Trophoblast cell (in vitro differentiated cells and primary cell): ENCODE data around the gene TBC1D22A.

Experiments used
- DNase-seq, 2 donors: peaks; one replicate each; pipeline ENCODE4 v3.0.0-alpha.2; 2016
- H2AFZ ChIP-seq: 2 replicates; pipeline ENCODE4 v1.6.1; 2013; ENCODE audit warnings: low read length, moderate library complexity, mild to moderate bottlenecking; ENCODE audit not compliant: insufficient read depth, poor library complexity
- H2AK5ac ChIP-seq: 2 replicates; pipeline ENCODE4 v1.6.1; 2013; ENCODE audit warnings: mild to moderate bottlenecking, low read length
- H2BK120ac ChIP-seq: 2 replicates; pipeline ENCODE4 v1.6.1; 2013; ENCODE audit warnings: low read length, mild to moderate bottlenecking, moderate library complexity; ENCODE audit not compliant: insufficient read depth, poor library complexity
- H2BK12ac ChIP-seq: 2 replicates; pipeline ENCODE4 v1.6.1; 2013; ENCODE audit warnings: mild to moderate bottlenecking, low read length, moderate library complexity
- H2BK5ac ChIP-seq: 2 replicates; pipeline ENCODE4 v1.6.1; 2013; ENCODE audit warnings: low read length, low read depth, moderate library complexity, mild to moderate bottlenecking; ENCODE audit not compliant: poor library complexity
- H3K14ac ChIP-seq: 2 replicates; pipeline ENCODE4 v1.6.1; 2013; ENCODE audit warnings: mild to moderate bottlenecking, low read length
- H3K18ac ChIP-seq: 2 replicates; pipeline ENCODE4 v1.6.1; 2013; ENCODE audit warnings: mild to moderate bottlenecking, low read length
- H3K23ac ChIP-seq: 2 replicates; pipeline ENCODE4 v1.6.1; 2013; ENCODE audit warnings: low read length
- H3K27ac ChIP-seq: 2 replicates; pipeline ENCODE4 v1.5.1; 2013; ENCODE audit warnings: low read depth, mild to moderate bottlenecking, inconsistent platforms, low read length, moderate library complexity
- H3K27me3 ChIP-seq: 2 replicates; pipeline ENCODE4 v1.6.1; 2013; ENCODE audit warnings: inconsistent platforms, mild to moderate bottlenecking, low read length, moderate library complexity; ENCODE audit not compliant: insufficient read depth
- H3K36me3 ChIP-seq, 2 experiments: 1 replicate in 1 of 2; 2 replicates in 1 of 2; pipeline ENCODE4 v1.6.1; 2013; ENCODE audit warnings: low read length in 2 of 2, mild to moderate bottlenecking in 2 of 2, moderate library complexity in 1 of 2; ENCODE audit not compliant: insufficient read depth in 2 of 2, control insufficient read depth in 1 of 2
- H3K4ac ChIP-seq: 2 replicates; pipeline ENCODE4 v1.6.1; 2013; ENCODE audit warnings: low read depth, mild to moderate bottlenecking, low read length, moderate library complexity
- H3K4me1 ChIP-seq, 2 experiments: 1 replicate in 1 of 2; 2 replicates in 1 of 2; pipeline ENCODE4 v1.6.1; 2013; ENCODE audit warnings: low read length in 2 of 2, mild to moderate bottlenecking in 2 of 2, moderate library complexity in 1 of 2; ENCODE audit not compliant: insufficient read depth in 2 of 2, control insufficient read depth in 1 of 2
- H3K4me2 ChIP-seq: 2 replicates; pipeline ENCODE4 v1.6.1; 2013; ENCODE audit warnings: inconsistent platforms, mild to moderate bottlenecking, low read length, moderate library complexity
- H3K4me3 ChIP-seq: 2 replicates; pipeline ENCODE4 v1.5.1; 2013; ENCODE audit warnings: mild to moderate bottlenecking, low read depth, low read length, inconsistent platforms
- H3K79me1 ChIP-seq: one replicate; pipeline ENCODE4 v1.6.1; 2013; ENCODE audit warnings: low read length
- H3K79me2 ChIP-seq: 2 replicates; pipeline ENCODE4 v1.6.1; 2013; ENCODE audit warnings: low read length, mild to moderate bottlenecking; ENCODE audit not compliant: control insufficient read depth, insufficient read depth, poor library complexity
- H3K9ac ChIP-seq: 2 replicates; pipeline ENCODE4 v1.6.1; 2013; ENCODE audit warnings: mild to moderate bottlenecking, low read length
- H3K9me3 ChIP-seq: 2 replicates; pipeline ENCODE4 v1.6.1; 2013; ENCODE audit warnings: low read depth, mild to moderate bottlenecking, control low read depth, inconsistent platforms, low read length; ENCODE audit not compliant: insufficient read depth
- H4K12ac ChIP-seq: 2 replicates; pipeline ENCODE4 v1.6.1; 2013; ENCODE audit warnings: low read depth, mild to moderate bottlenecking, low read length, moderate library complexity
- H4K8ac ChIP-seq: 2 replicates; pipeline ENCODE4 v1.6.1; 2013; ENCODE audit warnings: low read depth, mild to moderate bottlenecking, low read length, moderate library complexity
- H4K91ac ChIP-seq: one replicate; pipeline ENCODE4 v1.6.1; 2013; ENCODE audit warnings: low read depth, mild to moderate bottlenecking, low read length, moderate library complexity
- WGBS: extraction: QIAGEN DNeasy Blood & Tissue Kit; methylation state at CpG from one replicate; pipeline ENCODE4 v1.1.7; 2013; ENCODE audit warnings: missing lambda C conversion rate; ENCODE audit not compliant: insufficient read length, insufficient coverage; ENCODE audit errors: extremely low coverage; 5-methylcytosine and 5-hydroxymethylcytosine counted together

Gene TBC1D22A

DNA sequence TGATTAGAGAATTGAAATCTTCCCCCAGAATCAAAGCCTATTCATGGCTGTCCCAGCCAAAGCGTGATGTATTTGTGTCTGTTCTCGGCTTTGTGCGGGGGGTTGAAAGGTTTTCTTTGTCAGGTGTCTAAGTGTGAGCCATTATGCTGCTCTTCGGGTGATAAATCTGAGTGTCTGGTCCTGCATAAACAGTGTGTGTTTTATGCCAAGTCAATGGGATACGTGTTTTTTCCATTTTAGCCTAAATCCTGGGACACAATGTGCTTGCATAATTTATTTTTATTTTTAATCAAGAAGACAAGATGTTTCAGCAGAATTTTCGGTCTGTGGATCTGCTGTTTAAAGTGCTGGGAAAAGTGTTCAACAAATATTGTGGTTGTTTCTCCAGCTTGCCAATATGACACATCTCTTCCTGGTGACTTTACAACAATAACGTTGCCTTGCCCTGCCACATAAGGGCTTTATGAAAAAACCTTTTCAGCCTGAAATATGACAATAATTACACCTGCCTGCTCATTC, 267.8 kb downstream of the TBC1D22A start:
- Histone ChIP-seq H3K18ac (no peak overlapping the region), H2BK5ac (no peak overlapping the region), H2AFZ (no peak overlapping the region), H3K27me3 (no peaks in the 10 kb centered on the region), H2BK12ac (no peak overlapping the region), H4K8ac (no peak overlapping the region), H3K23ac (no peak overlapping the region), H3K14ac (no peak overlapping the region), H2BK120ac (no peak overlapping the region), H3K79me1 (no peaks in the 10 kb centered on the region), H3K4me1 (no peaks in the 10 kb centered on the region), H4K91ac (no peak overlapping the region), H3K9ac (no peak overlapping the region), H3K79me2 (no peaks in the 10 kb centered on the region), H3K4ac (no peak overlapping the region), H3K27ac (no peak overlapping the region), H4K12ac (no peak overlapping the region), H3K4me2 (no peak overlapping the region), H2AK5ac (no peak overlapping the region), H3K36me3 (no peaks in the 10 kb centered on the region), H3K9me3 (peaks cover 2% of the 10 kb centered on the region), H3K4me3 (no peak overlapping the region)
- DNase-seq: no peak
- WGBS: no CpG with 5 or more reads among the region's 7 CpGs

DNA sequence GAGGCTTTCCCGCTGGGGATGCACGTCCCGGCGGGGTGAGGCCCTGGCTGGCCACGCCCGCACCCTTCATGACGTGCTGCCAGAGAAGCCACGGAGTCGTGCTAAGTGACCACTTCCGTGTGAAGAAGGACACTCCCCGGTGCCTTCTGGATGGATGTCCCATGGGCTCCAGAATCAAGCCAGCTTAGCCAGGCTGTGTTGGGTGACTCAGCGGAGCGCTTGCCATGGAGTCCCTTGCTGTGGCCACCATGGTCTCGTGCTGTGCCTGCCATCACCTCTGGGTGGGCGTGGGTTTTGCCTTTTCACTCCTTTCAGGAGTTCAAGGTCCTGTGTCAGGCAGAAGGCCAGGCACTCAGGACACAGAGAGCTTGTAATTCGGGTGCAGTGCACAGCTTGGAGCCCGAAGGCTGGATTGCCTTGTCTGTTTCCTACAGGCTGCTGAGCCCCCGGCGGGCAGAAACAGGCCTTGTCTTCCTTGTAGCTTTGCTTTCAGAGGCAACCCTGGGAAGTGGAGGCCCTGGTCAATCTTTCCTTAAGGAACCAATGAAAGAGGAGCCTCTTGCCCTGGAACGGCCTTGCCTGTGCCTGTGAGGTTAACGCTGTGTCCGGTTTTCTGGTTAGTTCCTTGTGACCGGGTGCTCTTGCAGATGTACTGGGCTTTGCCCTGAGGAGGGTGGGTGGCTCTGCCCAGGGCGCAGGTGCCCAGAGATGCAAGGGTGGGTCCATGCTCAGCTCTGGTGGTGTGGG, 268.6 kb downstream of the TBC1D22A start:
- Histone ChIP-seq H3K14ac (no peak overlapping the region), H2BK120ac (no peak overlapping the region), H2BK12ac (no peak overlapping the region), H3K18ac (no peak overlapping the region), H4K12ac (no peak overlapping the region), H3K9me3 (peaks cover 2% of the 10 kb centered on the region), H3K79me1 (no peaks in the 10 kb centered on the region), H3K23ac (no peak overlapping the region), H2AK5ac (no peak overlapping the region), H4K91ac (no peak overlapping the region), H3K4me3 (no peak overlapping the region), H3K79me2 (no peaks in the 10 kb centered on the region), H3K27me3 (no peaks in the 10 kb centered on the region), H3K4me1 (no peaks in the 10 kb centered on the region), H3K27ac (no peak overlapping the region), H3K36me3 (no peaks in the 10 kb centered on the region), H3K4ac (no peak overlapping the region), H3K4me2 (no peak overlapping the region), H2BK5ac (no peak overlapping the region), H4K8ac (no peak overlapping the region), H2AFZ (no peak overlapping the region), H3K9ac (no peak overlapping the region)
- no CpG with 5 or more reads among the region's 24 CpGs for WGBS
- DNase-seq: no peak

DNA sequence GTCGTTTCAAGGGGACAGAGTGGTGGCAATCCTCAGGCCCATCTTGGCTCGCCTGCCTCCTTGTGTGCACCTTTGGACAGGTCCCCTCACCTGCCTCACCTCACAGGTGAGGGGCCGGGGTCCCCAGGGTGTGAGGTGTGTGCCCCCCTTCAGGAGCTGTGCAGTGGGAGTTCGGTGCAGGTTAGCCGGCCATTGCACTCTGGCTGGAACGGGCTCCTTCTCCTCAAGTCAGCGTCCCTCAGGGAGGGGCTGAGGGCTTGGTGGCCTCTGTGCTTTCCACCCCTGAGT, 269.1 kb downstream of the TBC1D22A start:
- Histone ChIP-seq H3K79me2 (no peaks in the 10 kb centered on the region), H3K79me1 (no peaks in the 10 kb centered on the region), H2AK5ac (no peak overlapping the region), H3K18ac (no peak overlapping the region), H2AFZ (no peak overlapping the region), H3K4me3 (no peak overlapping the region), H3K4me1 (no peaks in the 10 kb centered on the region), H3K14ac (no peak overlapping the region), H3K36me3 (no peaks in the 10 kb centered on the region), H3K9me3 (peaks cover 2% of the 10 kb centered on the region), H3K9ac (no peak overlapping the region), H4K8ac (no peak overlapping the region), H4K12ac (no peak overlapping the region), H3K4ac (no peak overlapping the region), H3K27me3 (no peaks in the 10 kb centered on the region), H3K4me2 (no peak overlapping the region), H3K23ac (no peak overlapping the region), H4K91ac (no peak overlapping the region), H2BK5ac (no peak overlapping the region), H2BK12ac (no peak overlapping the region), H3K27ac (no peak overlapping the region), H2BK120ac (no peak overlapping the region)
- WGBS: no CpG with 5 or more reads among the region's 7 CpGs
- no peak for DNase-seq

DNA sequence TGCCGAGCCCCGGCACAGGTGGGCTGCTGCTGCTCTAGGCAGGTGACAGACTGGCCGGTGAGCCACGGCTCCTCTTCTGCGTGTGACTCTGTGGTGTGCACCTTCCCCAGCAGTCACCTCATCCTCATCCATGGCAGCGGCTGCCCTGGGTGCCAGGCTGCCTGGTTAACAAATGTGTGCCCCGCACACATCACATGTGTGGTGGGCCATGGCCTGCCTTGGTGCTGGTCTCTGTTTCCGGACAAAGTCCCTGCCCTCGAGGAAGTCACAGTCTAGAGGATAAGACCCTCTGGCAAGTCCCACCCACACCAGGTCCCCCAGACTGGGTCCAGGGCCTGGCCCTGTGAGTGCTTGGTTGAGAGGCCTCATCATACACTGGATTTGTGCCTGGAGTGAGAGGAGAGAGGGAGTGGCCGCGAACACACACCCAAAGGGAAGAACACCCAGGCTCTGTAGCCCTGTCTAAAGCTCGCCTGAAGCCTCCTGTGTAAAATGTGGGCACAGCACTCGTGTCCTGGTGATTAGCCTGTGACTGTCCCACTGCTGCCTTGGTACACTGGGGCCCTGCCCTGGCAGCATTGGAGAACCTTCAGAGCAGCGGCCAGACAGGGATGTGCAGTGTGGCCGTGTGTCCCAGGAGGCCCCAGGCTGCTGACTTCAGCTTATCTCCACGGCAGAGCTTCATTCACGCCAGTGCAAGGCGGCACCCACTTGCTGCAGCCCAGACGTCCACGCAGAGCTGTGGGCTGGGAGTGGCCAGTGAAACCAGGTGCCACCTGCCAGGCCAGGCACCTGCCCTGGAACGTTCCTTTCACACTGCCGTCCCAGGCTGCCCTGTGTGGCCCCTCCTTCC, 269.9 kb downstream of the TBC1D22A start:
- H2BK5ac ChIP-seq: no peak overlapping the region
- DNase-seq: no peak

More for the DNA sequence above, 269.9 kb downstream of the TBC1D22A start:
- H3K4ac ChIP-seq: no peak overlapping the region
- no peak overlapping the region for H3K4me2 ChIP-seq
- no peak overlapping the region for H3K4me3 ChIP-seq
- H3K4me1 ChIP-seq: no peaks in the 10 kb centered on the region
- H4K8ac ChIP-seq: no peak overlapping the region
- no peaks in the 10 kb centered on the region for H3K27me3 ChIP-seq
- no peak overlapping the region for H3K23ac ChIP-seq
- H3K79me2 ChIP-seq: no peaks in the 10 kb centered on the region
- H2BK12ac ChIP-seq: no peak overlapping the region
- no peak overlapping the region for H2BK120ac ChIP-seq
- H3K79me1 ChIP-seq: no peaks in the 10 kb centered on the region
- H3K36me3 ChIP-seq: no peaks in the 10 kb centered on the region
- H2AFZ ChIP-seq: no peak overlapping the region
- no CpG with 5 or more reads among the region's 22 CpGs for WGBS
- peaks cover 2% of the 10 kb centered on the region for H3K9me3 ChIP-seq
- H3K18ac ChIP-seq: no peak overlapping the region
- H4K12ac ChIP-seq: no peak overlapping the region
- no peak overlapping the region for H3K9ac ChIP-seq
- H3K14ac ChIP-seq: no peak overlapping the region
- no peak overlapping the region for H3K27ac ChIP-seq
- H2AK5ac ChIP-seq: no peak overlapping the region
- H4K91ac ChIP-seq: no peak overlapping the region
